ENCODE results near the gene FAM114A1.
A peak's percentile ranks its signal among the peaks of the same experiment; 100 is the strongest.
"Not testable (repeated sequence)": the region's sequence is repeated elsewhere in the genome, so short reads cannot be mapped to it uniquely, and the experiment has no call there.

FAM114A1 gene

GRCh38 chr4:38928974-38929373, 61.4 kb downstream of the FAM114A1 start:
- FAIRE-seq: no peak

GRCh38 chr4:38930204-38930603, 62.6 kb downstream of the FAM114A1 start:
- no peak for FAIRE-seq

More at GRCh38 chr4:38928974-38929373, 61.4 kb downstream of the FAM114A1 start:
- no peak for DNase-seq (ENCODE audit: insufficient read length, low spot score)

GRCh38 chr4:38930707-38931106, 63.1 kb downstream of the FAM114A1 start:
- FAIRE-seq (no peak), DNase-seq (ENCODE audit: insufficient read length, low spot score) (no peak)

More at GRCh38 chr4:38930204-38930603, 62.6 kb downstream of the FAM114A1 start:
- no peak for DNase-seq (ENCODE audit: insufficient read length, low spot score)

GRCh38 chr4:38931125-38931524, 63.5 kb downstream of the FAM114A1 start:
- no peak for FAIRE-seq

GRCh38 chr4:38935391-38936073, 67.9 kb downstream of the FAM114A1 start:
- FAIRE-seq: no peak

More at GRCh38 chr4:38931125-38931524, 63.5 kb downstream of the FAM114A1 start:
- no peak for DNase-seq (ENCODE audit: insufficient read length, low spot score)

GRCh38 chr4:38939165-38939564, 71.6 kb downstream of the FAM114A1 start:
- no peak for FAIRE-seq
- DNase-seq (ENCODE audit: insufficient read length, low spot score): no peak

More at GRCh38 chr4:38935391-38936073, 67.9 kb downstream of the FAM114A1 start:
- DNase-seq (ENCODE audit: insufficient read length, low spot score): no peak

- FAIRE-seq: no peak
- no peak for DNase-seq (ENCODE audit: insufficient read length, low spot score)
Measured at GRCh38 chr4:38940476-38940875, 72.9 kb downstream of the FAM114A1 start.

GRCh38 chr4:38941906-38942305, 74.3 kb downstream of the FAM114A1 start:
- DNase-seq (ENCODE audit: insufficient read length, low spot score); FAIRE-seq: not testable (repeated sequence)

GRCh38 chr4:38943343-38943742, 75.7 kb downstream of the FAM114A1 start:
- no peak for FAIRE-seq
- no peak for DNase-seq (ENCODE audit: insufficient read length, low spot score)

- DNase-seq (ENCODE audit: insufficient read length, low spot score) (no peak), FAIRE-seq (no peak)
Measured at GRCh38 chr4:38944440-38944839, 76.8 kb downstream of the FAM114A1 start.

GRCh38 chr4:38946919-38947318, 79.3 kb downstream of the FAM114A1 start:
- DNase-seq (ENCODE audit: insufficient read length, low spot score) (no peak), FAIRE-seq (no peak)

GRCh38 chr4:38948551-38948950, 80.9 kb downstream of the FAM114A1 start:
- FAIRE-seq: no peak
- DNase-seq (ENCODE audit: insufficient read length, low spot score): peak; percentile 68

- FAIRE-seq (peak; percentile 74), DNase-seq (ENCODE audit: insufficient read length, low spot score) (peak; percentile 8)
Measured at GRCh38 chr4:38949411-38950051, 81.9 kb downstream of the FAM114A1 start.

- FAIRE-seq: no peak
Measured at GRCh38 chr4:38950159-38950558, 82.6 kb downstream of the FAM114A1 start.

GRCh38 chr4:38950734-38951133, 83.1 kb downstream of the FAM114A1 start:
- FAIRE-seq: no peak
- no peak for DNase-seq (ENCODE audit: insufficient read length, low spot score)

More at GRCh38 chr4:38950159-38950558, 82.6 kb downstream of the FAM114A1 start:
- DNase-seq (ENCODE audit: insufficient read length, low spot score): no peak

- DNase-seq (ENCODE audit: insufficient read length, low spot score) (no peak), FAIRE-seq (no peak)
Measured at GRCh38 chr4:38951598-38951997, 84.0 kb downstream of the FAM114A1 start.

- FAIRE-seq: no peak
- DNase-seq (ENCODE audit: insufficient read length, low spot score): no peak
Measured at GRCh38 chr4:38952017-38952416, 84.4 kb downstream of the FAM114A1 start.

GRCh38 chr4:38954727-38955126, 87.1 kb downstream of the FAM114A1 start:
- FAIRE-seq (no peak), DNase-seq (ENCODE audit: insufficient read length, low spot score) (no peak)

- FAIRE-seq (no peak), DNase-seq (ENCODE audit: insufficient read length, low spot score) (no peak)
Measured at GRCh38 chr4:38955957-38956356, 88.4 kb downstream of the FAM114A1 start.

GRCh38 chr4:38957261-38957815, 89.7 kb downstream of the FAM114A1 start:
- DNase-seq (ENCODE audit: insufficient read length, low spot score) (no peak), FAIRE-seq (no peak)

- DNase-seq (ENCODE audit: insufficient read length, low spot score) (no peak), FAIRE-seq (no peak)
Measured at GRCh38 chr4:38957893-38958292, 90.3 kb downstream of the FAM114A1 start.

Data from HTR-8/SVneo (cell line).